IPS-NIHi7 (cell line): ENCODE data around the gene COQ9.
A peak's percentile ranks its signal among the peaks of the same experiment; 100 is the strongest.

Experiments used
- DNase-seq: peaks from one replicate; pipeline ENCODE4 v3.0.0; 2012; ENCODE audit warnings: mixed read lengths; ENCODE audit errors: extremely low spot score

COQ9 gene

DNA sequence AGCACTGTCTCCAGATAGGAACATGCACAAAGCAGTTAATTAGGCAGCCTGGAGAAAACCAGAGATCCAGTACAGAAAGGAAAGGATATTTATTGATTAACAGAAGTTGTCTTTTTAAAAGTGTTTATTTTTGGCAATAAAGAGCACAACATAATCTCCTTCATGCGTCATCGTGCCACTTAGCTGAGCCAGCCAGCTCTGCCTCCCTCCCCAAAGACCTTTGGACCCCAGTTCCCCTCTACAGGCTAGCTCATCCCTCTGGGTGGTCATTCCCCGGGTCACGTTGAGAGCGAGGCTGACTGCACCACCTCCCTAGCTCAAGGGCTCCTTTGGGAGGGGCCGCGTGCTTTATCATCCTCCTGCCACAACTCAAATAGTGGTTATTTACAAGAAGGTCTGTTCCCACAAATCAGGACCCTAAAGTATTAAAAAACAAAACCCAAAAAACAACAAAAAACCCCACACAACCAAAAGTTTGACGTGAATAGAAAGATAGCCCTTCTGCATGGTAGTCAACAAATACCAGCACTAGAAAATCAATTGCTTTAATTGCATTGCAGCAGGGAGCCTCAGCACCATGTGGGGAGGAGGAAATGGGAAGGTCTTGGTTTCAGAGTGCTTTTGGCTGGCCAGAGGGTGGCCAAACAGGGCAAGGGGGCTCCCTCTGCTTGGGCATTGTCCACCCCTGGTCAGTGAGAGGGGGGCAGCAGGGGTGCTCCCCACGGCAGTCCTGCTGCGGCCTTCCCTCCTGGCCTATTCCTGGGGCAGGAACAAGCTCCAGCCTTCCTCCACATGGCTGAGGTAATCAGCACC is 24.8 kb downstream of the COQ9 start:
- peak; percentile 66 for DNase-seq

DNA sequence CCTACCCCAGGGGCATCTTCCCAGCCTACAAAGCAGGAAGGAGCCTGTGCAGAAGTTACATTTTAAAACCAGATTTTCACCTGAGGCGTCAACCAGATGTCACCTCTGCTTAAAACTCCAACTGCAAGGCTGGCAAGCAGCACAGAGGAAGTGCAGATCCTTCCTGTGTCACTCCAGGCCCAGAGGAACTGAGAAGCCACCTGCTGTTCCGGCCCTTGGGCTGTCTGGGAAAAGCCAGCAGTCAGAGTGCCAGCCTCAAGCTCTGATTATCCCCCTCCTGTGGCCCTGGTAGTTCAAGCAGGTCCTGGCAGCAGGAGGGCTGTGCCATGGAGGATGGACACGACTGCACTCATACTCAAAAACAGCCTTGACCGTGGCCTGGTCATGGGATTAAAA is 25.4 kb downstream of the COQ9 start:
- DNase-seq = peak; percentile 38

DNA sequence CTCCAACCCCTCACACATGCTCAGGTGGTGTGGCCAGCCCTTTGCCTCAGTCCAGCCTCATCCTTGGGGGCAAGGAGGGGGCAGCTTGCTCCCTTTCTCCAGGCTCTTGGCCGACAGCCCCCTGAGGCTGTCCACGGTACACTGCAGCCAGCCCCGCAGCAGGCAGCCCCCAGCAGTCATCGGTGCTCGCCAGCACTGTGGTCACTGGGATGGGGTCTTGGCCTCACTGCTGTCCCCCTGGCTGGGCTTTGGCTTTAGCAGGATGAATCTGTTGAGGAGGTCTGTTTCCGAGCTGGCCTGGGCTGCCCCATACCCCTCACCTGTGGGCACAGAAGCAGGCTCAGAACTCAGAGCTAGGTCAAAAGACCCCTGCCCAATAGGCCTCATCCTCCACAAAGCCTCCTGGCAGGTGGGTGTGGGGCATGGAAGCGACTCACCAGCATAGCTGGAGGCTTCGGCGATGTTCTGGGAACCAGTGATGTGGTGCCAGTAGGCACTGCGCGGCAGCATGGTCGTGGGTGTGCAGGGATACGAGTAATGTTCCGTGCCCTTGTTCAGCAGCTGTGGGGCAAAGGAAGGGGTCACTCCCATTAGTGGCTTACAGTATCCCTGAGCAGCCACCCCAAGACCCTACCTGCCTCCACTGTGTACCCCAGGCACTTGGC is 26.0 kb downstream of the COQ9 start:
- DNase-seq = no peak

DNA sequence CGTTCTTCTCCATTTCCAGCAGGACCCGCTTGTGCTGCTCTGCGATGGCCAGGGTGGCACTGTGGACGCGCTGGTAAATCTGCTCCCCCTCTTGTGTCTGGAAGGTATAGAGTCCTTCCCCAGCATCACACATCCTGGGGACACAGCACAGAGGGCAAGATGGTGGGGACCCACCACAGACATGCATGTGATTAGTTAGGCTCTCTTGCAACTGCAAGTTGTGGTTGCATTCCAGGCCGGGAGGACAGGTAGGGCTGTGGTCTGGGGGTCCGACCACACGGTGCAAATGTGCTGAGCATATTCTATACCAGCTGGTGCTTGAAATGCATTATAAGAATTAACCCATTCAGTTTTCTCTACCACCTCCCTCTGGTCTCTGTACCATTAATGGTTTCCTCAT is 26.6 kb downstream of the COQ9 start:
- DNase-seq = no peak

DNA sequence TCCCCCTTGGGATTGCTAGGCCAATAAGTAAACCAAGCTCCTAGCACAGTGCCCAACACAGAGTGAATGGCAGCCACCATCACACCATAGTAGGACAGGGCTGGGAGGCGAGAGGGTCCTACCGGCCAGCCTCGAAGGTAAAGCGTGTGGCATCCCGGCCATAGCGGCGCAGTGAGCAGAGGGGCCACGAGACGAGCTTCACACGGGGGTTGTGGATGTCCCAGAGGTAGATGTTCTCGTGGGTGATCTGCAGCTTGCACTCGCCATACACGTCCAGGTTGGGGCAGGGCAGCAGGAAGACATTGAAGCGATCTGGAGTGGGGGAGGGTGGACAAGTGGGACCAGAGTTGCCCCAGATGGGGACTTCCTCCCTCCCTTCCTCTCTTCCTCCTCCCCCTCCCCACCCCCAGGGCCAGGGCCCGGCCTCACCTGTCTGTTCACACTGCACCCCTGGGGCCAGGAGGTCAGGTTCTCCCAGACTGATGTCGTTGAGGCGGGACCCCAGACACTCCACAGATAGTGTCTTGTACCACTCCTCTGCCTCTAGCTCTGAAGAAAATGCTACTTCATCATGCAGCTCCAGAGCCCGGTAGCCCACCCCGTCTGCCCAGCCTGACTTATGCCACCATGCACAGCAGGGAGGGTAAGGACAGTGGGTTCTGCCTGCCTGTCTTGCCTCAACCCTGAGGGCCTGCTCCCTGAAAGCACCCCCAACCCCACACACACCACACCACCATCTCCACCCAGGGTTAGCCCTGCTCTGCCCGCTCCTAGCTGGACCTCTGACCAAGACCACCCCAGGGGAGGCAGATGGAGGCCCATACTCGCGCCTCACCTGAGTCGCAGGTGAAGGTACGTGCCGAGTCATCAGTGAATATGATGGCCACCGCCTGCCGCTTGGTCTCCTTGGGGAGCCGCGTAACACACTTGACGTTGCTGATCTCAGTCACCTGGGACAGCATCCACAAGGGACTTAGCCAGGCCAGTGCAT is 27.7 kb downstream of the COQ9 start:
- no peak for DNase-seq

DNA sequence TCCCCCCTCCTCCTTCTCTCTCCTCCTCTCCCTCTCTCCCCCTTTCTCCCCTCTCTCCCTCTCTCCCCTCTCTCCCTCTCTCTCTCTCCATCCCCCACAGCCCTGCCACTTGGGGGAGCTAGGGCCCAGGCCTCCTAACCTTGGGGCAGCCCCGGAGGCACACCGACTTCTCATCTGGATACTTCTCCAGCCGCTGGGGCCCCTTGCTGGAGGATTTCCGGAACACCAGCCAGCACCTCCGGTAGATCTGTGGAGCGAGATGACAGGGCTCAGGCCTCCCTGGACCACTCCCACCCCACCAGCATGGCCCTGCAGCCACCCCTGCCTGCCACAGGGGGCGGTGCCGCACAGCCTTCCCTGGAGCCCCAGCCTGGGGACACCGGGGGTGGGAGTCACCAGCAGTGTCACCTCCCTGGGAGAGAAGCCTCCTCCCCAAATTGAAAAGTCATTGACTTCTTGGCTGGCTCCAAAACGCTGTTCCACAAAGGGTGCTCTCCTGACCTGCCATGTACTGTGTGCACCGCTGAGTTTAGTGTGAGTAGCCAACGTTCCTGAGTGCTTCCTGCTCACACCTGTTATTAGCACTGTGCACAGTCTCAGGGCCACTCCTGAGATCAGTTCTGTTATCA is 28.5 kb downstream of the COQ9 start:
- DNase-seq = peak; percentile 88

DNA sequence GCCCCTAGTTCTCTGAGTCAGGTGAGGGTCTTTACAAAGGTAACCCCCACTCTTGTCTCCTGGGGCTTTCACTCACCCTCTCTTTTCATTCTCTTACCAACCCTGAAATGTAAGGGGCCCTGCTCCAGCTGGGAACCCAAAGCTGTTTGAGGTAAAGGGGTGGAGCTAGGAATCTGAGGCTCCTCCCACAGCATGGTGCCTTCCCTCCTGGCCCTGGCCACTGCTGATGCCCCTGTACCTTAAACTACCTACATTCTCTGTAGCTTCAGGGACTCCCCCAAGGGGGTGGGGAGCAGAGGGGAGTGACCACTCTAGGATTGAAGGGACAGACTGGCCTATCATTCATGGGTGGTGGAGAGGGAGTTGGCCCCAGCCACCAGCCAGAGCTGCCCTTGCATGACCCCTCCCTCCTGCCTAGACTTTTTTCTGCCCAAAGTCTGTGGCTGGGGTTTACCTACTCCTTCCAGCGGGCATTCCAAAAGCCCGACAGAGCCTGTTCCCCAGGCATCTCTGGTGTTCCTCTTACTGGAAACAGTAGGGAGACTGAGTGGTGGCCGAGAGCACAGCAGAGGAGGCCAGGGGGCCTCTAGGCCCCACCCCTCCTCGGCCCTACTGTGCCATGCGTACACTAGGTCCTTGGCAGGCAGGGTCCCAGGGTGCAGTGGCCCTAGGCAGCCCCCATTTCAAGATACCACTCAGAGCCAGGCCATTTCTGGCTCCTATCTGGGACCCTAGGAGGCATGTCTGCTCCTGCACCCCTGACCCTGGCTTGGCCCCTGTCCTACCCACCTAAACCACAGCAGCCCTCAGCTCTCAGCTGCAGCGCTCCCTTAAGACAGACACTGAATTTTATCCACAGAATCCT is 29.5 kb downstream of the COQ9 start:
- no peak for DNase-seq

DNA sequence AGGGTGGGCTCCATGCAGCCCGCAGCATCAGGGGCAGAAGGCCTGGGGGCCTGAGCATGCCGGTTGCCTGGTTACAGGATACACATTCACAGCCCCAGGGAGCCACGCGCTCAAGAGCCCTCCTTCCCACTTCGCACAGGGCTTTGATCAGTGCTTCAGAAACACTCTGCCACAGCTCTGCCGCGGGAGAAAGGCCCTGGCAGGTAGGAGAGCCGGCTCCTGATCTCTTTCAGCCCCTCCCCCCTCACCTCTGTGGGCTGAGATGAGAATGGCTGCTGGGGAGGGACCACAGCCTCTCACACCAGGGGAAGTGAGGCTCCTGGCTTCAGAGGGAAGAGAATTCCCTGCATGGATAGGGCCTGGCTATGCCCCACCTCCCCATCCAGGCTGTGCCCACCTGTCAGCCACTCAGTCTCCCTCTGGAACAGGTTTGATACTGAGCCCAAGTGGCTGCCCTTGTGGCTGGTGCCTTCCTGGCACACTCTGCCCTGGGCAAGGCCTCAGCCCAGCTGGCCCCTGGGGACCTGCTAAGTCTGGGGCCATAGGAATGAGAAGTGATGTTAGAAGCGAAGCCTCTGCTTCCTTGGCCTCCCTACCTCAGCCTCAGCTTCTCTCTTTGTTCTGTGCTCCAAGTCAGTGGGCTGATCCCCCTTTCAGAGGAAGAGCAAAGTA is 30.4 kb downstream of the COQ9 start:
- no peak for DNase-seq

DNA sequence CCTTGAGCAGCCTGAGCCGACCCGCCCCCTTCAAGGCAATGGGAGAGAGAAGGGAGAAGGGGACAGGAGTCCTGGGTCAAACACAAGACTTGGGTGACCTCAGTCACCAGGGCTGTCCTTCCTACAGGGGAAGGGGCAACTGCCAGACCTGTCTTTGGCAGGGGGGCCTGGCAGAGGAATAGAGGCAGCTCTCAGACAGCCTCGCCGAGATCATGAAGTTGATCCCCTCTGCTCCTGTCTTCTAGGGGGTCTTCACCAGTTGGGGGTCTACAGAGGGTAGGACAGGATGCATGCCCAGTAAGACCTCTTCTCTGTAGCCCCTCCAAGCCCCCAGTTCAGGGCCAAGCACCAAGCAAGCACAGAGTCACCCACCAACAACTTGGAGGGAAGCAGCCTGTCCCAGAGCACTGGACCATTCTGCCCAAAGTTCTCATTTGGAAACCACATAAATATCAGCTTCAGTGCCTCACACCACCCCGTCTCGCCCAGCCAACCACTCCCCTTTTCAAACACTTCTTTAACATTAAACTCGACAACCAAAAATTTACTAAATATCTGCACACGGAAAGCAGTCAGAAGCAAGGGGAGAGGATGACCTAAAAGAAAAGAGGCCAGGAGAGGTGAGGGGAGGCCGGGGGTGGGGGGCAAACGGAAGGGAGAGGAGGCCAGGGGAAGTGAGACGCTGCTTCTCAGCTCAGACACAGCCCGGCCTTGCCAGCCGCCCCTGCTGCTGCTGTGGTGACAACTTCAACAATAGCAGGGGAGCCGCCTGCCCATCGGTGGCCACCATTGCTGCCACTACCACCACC is 31.3 kb downstream of the COQ9 start:
- no peak for DNase-seq

DNA sequence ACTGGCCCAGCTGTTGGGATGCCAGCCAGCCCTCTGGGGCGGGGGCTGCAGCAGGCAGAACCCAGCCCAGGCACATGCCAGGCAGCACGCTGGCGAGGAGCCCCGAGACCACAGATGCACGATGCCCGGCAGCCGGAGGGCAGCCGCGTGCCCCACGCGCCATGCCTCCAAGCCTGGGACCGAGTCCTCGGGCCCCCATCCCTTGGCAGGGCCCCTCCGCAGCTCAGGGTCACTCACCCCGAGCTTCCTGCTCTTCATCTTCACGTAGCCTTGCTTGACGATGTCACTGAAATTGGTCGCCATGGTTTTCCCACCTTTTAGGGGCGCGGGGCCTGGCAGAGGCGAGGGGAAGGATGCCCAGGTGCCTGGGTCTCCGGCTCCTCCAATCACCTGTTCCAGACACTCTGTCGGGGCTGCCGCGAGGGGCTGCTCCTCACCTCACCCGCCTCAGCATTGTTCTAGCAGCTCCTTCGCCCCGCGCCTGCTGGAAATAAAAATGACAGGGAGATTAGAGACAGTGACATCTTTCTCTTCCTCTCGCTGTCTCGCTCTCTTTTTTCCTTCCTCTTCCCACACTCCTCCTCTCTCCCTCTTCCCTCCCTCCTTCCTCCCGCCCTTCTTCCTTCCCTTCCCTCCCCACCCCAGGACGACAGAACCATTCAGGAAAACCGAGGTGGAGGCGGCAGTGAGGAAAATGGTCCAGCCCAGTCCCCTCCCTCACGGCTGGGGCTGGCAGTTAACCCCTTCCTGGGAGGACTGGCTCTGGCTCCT is 32.1 kb downstream of the COQ9 start:
- DNase-seq = peak; percentile 85

DNA sequence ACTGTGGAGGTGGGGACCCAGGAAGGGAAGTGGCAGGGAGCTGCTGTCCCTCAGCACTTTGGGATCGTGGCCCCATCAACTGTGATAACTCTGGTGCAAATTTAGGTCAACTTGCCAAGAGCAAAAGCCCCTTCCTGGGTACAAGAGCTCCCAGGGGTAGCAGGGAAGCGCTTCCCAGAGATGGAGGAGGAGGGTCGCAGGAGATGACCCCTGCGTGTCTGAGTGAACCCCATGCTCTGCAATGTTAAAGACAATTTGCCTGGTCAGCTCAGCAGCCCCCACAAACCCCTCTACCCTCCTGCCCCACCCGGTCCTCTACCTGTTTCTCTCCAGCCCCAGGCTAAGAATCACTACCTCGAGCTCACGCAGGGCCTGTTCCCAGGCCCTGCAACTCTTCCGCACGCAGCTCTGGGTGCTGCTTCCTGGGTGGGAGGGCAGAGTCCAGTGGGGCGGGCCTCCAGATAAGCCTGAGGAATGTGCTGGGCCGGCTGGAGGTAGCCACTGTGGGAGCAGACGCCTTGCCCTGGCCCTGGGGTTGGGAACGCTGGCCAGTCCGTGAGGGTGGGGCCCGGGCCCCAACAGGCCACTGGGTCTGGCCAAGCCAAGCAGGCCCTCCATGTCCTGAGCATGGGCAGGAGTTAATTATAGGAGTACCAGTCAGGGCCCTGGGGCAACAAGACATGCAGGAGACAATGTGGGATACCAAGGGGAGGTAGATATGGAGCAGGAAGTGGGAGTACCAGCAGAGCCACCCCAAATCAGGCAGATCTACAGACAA is 32.9 kb downstream of the COQ9 start:
- DNase-seq = peak; percentile 35

DNA sequence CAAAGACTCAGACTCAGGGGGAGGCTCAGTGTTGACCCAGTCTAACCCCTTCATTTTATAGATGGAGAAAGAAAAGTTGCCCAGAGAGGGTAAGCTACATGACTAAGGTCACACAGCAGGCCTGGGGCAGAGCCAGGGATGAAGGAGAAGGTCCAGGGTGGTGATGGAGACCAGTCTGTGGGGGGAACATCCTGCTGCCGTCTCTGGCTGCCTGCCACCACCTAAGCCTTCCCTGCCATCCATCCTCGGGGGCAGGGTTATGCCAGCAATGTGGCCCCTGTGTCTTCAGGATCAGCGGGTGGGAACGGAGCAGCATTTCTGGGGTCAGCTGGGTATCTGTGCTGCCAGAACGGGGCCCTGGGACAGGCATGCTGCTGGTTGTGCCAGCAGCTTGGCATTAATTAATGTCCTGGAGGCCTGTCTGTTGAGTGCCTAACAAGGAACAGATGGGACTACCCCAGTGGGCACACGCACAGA is 33.5 kb downstream of the COQ9 start:
- DNase-seq = no peak

DNA sequence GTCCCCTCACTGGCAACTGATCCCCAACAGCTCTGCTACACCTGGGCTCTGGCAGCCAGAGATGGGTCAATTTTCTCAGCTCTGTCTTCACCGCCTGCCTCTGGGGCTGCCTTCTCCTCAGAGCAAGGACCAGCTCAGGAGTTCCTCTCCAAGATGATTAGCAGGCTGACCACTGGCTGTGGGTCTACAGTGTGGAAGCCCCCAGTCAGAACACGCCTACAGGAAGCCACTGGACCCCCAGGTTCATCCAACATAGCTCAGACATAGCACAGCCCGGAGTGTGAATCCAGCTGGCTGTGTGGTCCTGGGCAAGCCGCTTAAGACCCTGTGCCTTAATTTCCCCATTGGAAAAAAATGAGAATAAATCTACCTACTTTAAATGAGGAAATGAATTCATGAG is 34.1 kb downstream of the COQ9 start:
- DNase-seq = no peak

DNA sequence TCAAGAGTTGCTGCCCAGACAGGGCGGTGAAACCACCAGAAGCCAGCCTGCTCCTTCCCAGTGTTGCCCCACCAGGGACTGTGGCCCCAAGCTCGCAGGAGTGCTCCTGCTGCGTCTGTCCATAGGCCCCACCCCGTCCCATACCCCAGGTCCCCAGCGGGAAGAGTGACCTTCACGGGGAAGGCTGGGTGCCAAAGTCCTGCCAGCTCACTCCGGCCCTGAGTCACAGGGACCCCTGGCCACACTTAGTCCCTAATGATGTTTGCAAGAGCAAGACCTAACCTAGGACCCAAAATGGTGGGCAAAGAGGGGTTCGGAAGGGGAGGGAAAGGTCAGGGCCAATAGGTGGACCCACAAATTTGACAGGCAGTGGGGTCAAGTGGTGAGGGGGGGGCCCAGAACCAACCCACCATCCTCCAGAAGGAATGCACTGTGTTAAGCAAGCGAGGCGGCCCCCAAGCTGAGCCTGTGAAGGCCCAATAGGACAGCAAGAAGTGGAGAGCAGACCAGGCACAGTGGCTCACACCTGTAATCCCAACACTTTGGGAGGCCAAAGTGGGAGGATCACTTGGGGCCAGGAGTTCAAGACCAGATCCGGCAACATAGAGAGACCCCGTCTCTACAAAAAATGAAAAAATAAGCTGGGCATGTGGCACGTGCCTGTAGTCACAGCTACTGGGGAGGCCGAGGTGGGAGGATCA is 35.7 kb downstream of the COQ9 start:
- DNase-seq = no peak

DNA sequence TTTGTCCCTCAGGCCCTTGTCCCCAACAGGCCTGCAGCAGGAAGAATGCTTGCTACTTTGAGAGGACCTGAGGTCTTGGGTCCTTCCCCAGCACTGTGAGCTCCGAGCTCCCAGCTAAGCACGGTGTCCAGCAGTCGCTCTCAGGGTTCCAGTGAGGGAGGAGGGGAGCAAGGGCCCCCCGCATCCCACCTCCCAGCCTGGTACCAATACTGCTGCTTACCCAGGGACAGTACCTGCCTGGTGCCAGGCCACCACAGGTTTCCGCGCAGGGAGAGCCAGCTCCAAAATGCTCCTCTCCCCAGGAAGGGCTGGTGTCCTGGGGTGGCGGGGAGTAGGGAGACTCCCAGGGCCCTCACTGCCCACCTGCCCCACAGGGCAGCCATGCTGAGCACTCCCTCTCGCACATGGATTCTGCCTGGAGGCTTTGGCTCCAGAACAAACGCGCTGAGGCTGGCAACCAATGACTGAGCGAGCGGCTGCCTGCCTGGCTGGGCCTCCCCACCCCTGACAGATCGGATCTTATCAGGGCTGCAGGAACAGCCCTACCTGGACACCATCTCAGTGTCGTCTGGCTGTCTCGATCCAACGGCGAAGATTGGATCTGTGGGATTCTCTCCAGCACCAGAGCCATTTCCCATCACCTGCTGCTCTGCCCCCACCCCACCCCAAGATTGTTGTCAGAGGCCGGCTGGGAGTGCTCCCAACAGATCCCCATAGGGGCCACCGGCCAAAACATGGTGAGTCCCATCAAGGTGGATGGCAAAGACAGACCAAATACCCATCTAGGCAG is 36.6 kb downstream of the COQ9 start:
- no peak for DNase-seq

DNA sequence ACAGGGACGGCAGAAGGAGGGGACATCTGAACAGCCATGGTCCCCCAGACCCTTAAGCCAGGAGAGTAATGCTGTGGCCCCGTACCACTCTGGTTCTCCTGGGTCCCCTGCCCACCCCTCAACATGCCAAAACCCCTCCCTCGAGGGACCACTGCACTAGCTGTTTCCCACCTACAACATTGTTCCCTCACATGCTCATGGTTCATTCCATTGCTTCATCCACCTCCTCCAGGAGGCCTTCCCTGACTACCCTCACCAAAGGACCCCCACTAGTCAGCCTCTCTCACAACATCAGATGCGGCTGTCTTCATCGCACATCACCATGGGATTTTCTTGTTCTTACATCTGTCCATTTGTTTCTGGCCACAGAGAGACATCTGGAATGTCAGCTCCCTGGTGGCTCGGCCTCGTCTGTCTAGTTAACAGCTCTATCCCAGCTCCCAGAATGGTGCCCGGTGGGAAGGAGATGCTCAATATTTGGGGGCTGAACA is 37.3 kb downstream of the COQ9 start:
- DNase-seq = no peak
